ENCODE results near the gene PROSER2.

The PROSER2 gene

DNA sequence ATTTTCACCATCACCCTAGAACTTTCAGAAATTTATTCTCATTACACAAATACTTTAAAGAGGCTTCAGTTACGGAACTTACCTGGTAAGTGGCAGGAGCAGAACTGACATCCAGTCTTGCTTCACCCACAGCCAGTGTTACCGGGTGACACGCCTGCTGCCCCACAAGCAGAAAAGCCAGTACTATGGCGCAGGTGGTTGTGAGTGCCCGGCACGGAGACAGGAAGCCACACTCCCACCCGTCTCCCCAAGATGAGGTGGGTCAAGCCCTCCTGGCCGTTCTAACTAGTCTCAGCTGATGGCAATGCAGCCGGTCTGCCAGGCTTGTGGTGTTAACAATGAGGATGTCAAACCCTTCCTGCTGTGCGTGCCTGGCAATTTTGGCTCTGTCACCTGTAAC, 86.9 kb downstream of the PROSER2 start:
- DNase-seq, result no peak

DNA sequence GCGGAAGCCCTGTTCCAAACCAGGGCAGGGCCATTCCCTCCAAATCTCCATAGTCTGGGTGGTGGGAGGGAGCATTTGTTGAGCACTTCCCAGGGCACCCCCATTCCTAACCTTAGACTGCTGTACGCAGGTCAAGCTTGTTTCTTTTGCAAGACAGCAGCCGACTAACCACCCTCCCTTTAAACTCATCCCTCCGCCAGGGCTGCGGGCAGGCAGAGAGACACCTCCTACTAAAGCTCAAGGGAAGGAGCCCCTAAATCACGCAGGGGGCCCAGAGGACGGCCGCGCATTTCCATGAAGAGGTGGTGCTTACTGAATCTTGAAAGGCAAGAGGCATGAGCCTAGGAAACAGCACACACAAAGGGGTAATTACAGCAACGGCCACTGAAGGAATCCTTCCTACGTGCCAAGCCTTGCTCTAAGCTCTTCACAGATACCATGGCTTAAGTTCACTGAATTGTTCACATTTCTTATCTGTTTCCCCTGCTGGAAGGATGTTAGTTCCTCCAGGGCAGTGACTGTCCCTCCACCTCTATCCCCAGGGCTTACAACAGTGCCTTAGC, 90.0 kb downstream of the PROSER2 start:
- DNase-seq, result no peak

DNA sequence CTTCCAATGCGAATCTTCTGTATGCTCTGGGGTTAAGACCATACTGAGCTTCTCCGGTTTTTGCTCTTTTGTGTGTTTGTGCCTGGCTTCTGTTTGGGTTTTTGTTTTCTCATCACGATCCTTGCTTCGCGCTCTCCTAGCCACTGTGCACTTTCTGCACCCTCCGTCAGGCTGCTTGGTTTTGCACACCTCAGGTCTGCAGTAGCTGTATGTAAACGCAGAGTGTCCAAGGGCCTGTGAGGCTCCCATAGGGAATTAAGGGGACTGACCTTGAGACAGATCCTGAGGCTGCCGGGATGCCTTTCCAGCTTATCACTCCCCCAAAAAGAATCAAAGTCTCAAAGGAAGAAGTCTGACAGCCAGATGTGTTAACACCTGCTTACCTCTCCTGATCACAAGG, 95.2 kb downstream of the PROSER2 start:
- DNase-seq, result no peak

DNA sequence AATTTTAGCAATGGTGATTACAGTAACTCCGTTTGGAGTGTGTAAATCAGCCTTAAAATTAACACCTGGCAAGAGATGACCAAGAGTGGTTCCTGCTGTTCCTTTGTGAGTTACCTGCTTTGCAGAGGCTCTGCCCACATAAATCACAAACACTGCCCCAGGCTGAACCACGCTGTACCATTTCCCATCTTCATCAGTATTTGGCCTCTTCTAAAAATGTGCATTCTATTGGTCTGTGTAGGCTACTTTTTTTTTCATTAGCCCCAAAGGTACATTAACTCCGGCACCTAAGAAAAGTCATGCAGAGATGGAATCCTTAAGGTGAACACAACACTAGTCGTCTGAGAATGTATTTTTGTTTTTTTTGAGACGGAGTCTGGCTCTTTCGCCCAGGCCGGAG, 96.1 kb downstream of the PROSER2 start:
- DNase-seq, result no peak

Data from NCI-H1930 (cell line).